G401 (cell line): ENCODE measurements around the gene RNF146. TPM values are rescaled to one million over a fixed set of nuclear protein-coding genes. Genes with fewer than 3 reads are reported as not detected.
"Not testable (repeated sequence)": the region's sequence is repeated elsewhere in the genome, so short reads cannot be mapped to it uniquely, and the experiment has no call there.

ENCODE experiments used
- DNase-seq: peaks from one replicate; pipeline ENCODE4 v3.0.0-alpha.2; 2015; ENCODE audit warnings: low spot score
- in situ Hi-C: cut with HindIII; loops from 2 replicates; pipeline ENCODE4 v1.10.0; 2016; ENCODE audit warnings: low sequenced_read_pairs, mixed read lengths
- total RNA-seq: library from RNA; depleted of rRNA; stranded (reverse); fragments of >200 nt; shearing (Covaris generic); gene quantifications from 2 replicates; pipeline ENCODE4 v1.2.3, GENCODE V29; 2014; rRNA removed

The RNF146 gene
- total RNA-seq, 1 experiment from 2014 or later: 21.7 TPM

GRCh38 chr6:127328043-127328609, 61.5 kb downstream of the RNF146 start:
- in situ Hi-C loops: no loop called here
- no peak for DNase-seq

- DNase-seq, in situ Hi-C loops: not testable (repeated sequence)
Measured at GRCh38 chr6:127331256-127331655, 64.6 kb downstream of the RNF146 start.

GRCh38 chr6:127332383-127332961, 65.8 kb downstream of the RNF146 start:
- no peak for DNase-seq
- in situ Hi-C loops: no loop called here

Other genes with a start within 250 kb of the RNF146 start
- gene RSPO3, start 148.2 kb upstream of the RNF146 start, total RNA-seq: 5.7 TPM in 1 of 2 replicates, not detected in the other
- gene ECHDC1, start 76.7 kb downstream of the RNF146 start, total RNA-seq: 35.3 and 47.4 TPM in 2 replicates
- 0.49 TPM in 1 of 2 replicates, not detected in the other for gene KIAA0408, start 192.5 kb downstream of the RNF146 start, total RNA-seq